ENCODE measurements around the gene MYH10. TPM values are rescaled to one million over a fixed set of nuclear protein-coding genes. Genes with fewer than 3 reads are reported as not detected.
"Not testable (repeated sequence)": the region's sequence is repeated elsewhere in the genome, so short reads cannot be mapped to it uniquely, and the experiment has no call there.

Gene MYH10
- total RNA-seq, 1 experiment from 2014 or later: 1.6 TPM

- no peaks in the 10 kb centered on the region for H3K4me1 ChIP-seq (replicated peaks; ENCODE audit: insufficient read depth)
- H3K79me2 ChIP-seq (ENCODE audit: low read depth): no peaks in the 10 kb centered on the region
- intact Hi-C loops (cut with micrococcal nuclease; ENCODE audit: unreplicated experiment): no loop called here
- POLR2A ChIA-PET (ENCODE audit: unreplicated experiment): no interaction called here
- peaks cover 12% of the 10 kb centered on the region for H3K27me3 ChIP-seq (ENCODE audit: insufficient read depth, low read depth)
- H4K20me1 ChIP-seq (ENCODE audit: insufficient read depth): no peaks in the 10 kb centered on the region
- CTCF ChIA-PET: no interaction called here
- H3K36me3 ChIP-seq (ENCODE audit: low read depth): no peaks in the 10 kb centered on the region
- H3K9me2 ChIP-seq (ENCODE audit: insufficient read depth): no peaks in the 10 kb centered on the region
- H3K27ac ChIP-seq: no peak overlapping the region
- no TSS peak for BruUV-seq (replicated peaks)
- no peaks in the 10 kb centered on the region for H3F3A ChIP-seq (ENCODE audit: insufficient read depth, low read depth)
- no peak overlapping the region for H3K4me3 ChIP-seq
- DNase-seq: no peak
- H3K4me2 ChIP-seq: no peak overlapping the region
- H2AFZ ChIP-seq: no peak overlapping the region
- no peaks in the 10 kb centered on the region for H3K9me3 ChIP-seq (ENCODE audit: insufficient read depth, low read depth)
- no peak for TF ChIP-seq EZH2 (IDR thresholded peaks at IDR 0.05; ENCODE audit: low read depth)
- TF ChIP-seq, protein P1, sequence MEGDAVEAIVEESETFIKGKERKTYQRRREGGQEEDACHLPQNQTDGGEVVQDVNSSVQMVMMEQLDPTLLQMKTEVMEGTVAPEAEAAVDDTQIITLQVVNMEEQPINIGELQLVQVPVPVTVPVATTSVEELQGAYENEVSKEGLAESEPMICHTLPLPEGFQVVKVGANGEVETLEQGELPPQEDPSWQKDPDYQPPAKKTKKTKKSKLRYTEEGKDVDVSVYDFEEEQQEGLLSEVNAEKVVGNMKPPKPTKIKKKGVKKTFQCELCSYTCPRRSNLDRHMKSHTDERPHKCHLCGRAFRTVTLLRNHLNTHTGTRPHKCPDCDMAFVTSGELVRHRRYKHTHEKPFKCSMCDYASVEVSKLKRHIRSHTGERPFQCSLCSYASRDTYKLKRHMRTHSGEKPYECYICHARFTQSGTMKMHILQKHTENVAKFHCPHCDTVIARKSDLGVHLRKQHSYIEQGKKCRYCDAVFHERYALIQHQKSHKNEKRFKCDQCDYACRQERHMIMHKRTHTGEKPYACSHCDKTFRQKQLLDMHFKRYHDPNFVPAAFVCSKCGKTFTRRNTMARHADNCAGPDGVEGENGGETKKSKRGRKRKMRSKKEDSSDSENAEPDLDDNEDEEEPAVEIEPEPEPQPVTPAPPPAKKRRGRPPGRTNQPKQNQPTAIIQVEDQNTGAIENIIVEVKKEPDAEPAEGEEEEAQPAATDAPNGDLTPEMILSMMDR (conservative IDR thresholded peaks at IDR 0.05): no peak
Observed at GRCh38 chr17:8662076-8662831, 31.7 kb upstream of the MYH10 start.

DNA sequence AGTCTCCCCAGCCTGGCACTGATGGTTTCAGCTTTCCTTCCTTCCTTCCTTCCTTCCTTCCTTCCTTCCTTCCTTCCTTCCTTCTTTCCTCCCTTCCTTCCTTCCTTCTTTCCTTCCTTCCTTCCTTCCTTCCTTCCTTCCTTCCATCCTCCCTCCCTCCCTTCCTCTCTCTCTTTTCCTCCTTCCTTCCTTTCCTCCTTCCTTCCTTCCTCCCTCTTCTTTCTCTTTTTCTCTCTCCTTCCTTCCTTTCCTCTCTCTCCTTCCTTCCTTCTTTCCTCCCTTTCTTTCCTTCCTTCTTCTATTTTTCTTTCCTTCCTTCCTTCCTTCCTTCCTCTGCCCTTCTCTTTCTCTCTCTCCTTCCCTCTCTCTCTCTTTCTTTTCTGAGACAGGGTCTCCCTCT is 30.2 kb upstream of the MYH10 start:
- POLR2A ChIA-PET (ENCODE audit: unreplicated experiment): interaction anchor here (0.6 kb wide), 1 partner anchor 215 kb away, joined by 8 read pairs; no protein-coding TSS in a partner anchor
- H3K4me1 ChIP-seq (replicated peaks; ENCODE audit: insufficient read depth); H4K20me1 ChIP-seq (ENCODE audit: insufficient read depth); DNase-seq; H3F3A ChIP-seq (ENCODE audit: insufficient read depth, low read depth); H3K27ac ChIP-seq; H3K9me3 ChIP-seq (ENCODE audit: insufficient read depth, low read depth); CTCF ChIA-PET; H3K9me2 ChIP-seq (ENCODE audit: insufficient read depth); H3K36me3 ChIP-seq (ENCODE audit: low read depth); BruUV-seq (replicated peaks); H3K4me2 ChIP-seq; H3K4me3 ChIP-seq; H3K79me2 ChIP-seq (ENCODE audit: low read depth); intact Hi-C loops (cut with micrococcal nuclease; ENCODE audit: unreplicated experiment); H2AFZ ChIP-seq: not testable (repeated sequence)
- peaks cover 22% of the 10 kb centered on the region for H3K27me3 ChIP-seq (ENCODE audit: insufficient read depth, low read depth)

- Histone ChIP-seq H3F3A (ENCODE audit: insufficient read depth, low read depth) (no peaks in the 10 kb centered on the region), H2AFZ (no peak overlapping the region), H3K4me2 (no peak overlapping the region), H3K9me3 (ENCODE audit: insufficient read depth, low read depth) (no peaks in the 10 kb centered on the region), H3K4me3 (no peak overlapping the region), H3K4me1 (replicated peaks; ENCODE audit: insufficient read depth) (no peaks in the 10 kb centered on the region), H3K36me3 (ENCODE audit: low read depth) (no peaks in the 10 kb centered on the region), H3K27me3 (ENCODE audit: insufficient read depth, low read depth) (peaks cover 27% of the 10 kb centered on the region), H3K27ac (no peak overlapping the region), H4K20me1 (ENCODE audit: insufficient read depth) (no peaks in the 10 kb centered on the region), H3K9me2 (ENCODE audit: insufficient read depth) (no peaks in the 10 kb centered on the region), H3K79me2 (ENCODE audit: low read depth) (no peaks in the 10 kb centered on the region)
- BruUV-seq (replicated peaks): no TSS peak
- intact Hi-C loops (cut with micrococcal nuclease; ENCODE audit: unreplicated experiment): no loop called here
- POLR2A ChIA-PET (ENCODE audit: unreplicated experiment): no interaction called here
- CTCF ChIA-PET: no interaction called here
- no peak for TF ChIP-seq EZH2 (IDR thresholded peaks at IDR 0.05; ENCODE audit: low read depth)
- TF ChIP-seq, protein P1 (conservative IDR thresholded peaks at IDR 0.05): no peak
- DNase-seq: no peak
Observed at GRCh38 chr17:8659758-8660410, 29.4 kb upstream of the MYH10 start.

Data from PC-9 (cell line).